Activated CD8-positive, alpha-beta T cell treated with anti-CD3 and anti-CD28 coated beads for 36 hours (primary cell): ENCODE results near the gene VSTM2L. TPM values are rescaled to one million over a fixed set of nuclear protein-coding genes. Genes with fewer than 3 reads are reported as not detected.

Source experiments
- ATAC-seq: fragments of 200-7000 bp; cut with Tn5 transposase; one replicate; pipeline ENCODE4 v1.10.0; 2021; ENCODE audit warnings: mild to moderate bottlenecking, moderate library complexity
- CTCF ChIA-PET: fragments of 350-600 bp; sonication (Branson Sonifier 250); formaldehyde crosslinking; loops from one replicate; lab custom pipeline; 2021; ENCODE audit warnings: antibody characterized with exemption; lab: Charles Lee
- POLR2A ChIA-PET: fragments of 350-600 bp; sonication (Branson Sonifier 250); formaldehyde crosslinking; loops from one replicate; lab custom pipeline; 2021; ENCODE audit warnings: antibody characterized with exemption; lab: Charles Lee
- DNase-seq: peaks from one replicate; pipeline ENCODE4 v3.0.0-alpha.2; 2020
- H3K27ac Mint-ChIP-seq: one replicate; pipeline ENCODE4 v1.8.0; 2021; ENCODE audit warnings: mild to moderate bottlenecking, mixed read lengths
- H3K27me3 Mint-ChIP-seq: one replicate; pipeline ENCODE4 v1.8.0; 2021; ENCODE audit warnings: mixed read lengths
- H3K36me3 Mint-ChIP-seq: one replicate; pipeline ENCODE4 v1.8.0; 2021; ENCODE audit warnings: low read depth, mixed read lengths
- H3K4me1 Mint-ChIP-seq: one replicate; pipeline ENCODE4 v1.8.0; 2021; ENCODE audit warnings: low read depth, mixed read lengths
- H3K4me3 Mint-ChIP-seq: one replicate; pipeline ENCODE4 v1.8.0; 2021; ENCODE audit warnings: mild to moderate bottlenecking, moderate library complexity, mixed read lengths
- H3K9me3 Mint-ChIP-seq: one replicate; pipeline ENCODE4 v1.8.0; 2021; ENCODE audit warnings: mixed read lengths
- intact Hi-C: fragments of 100-400 bp; cut with micrococcal nuclease; formaldehyde crosslinking; loops from one replicate; pipeline ENCODE4 v1.10.0; 2022
- total RNA-seq, 2 experiments: library from RNA; stranded (reverse); gene quantifications; one replicate each; pipeline ENCODE4 v1.2.3, GENCODE V29; 2021
- TF ChIP-seq, protein P1 (sequence below): fragments of 200-600 bp; IDR thresholded peaks from one replicate; pipeline ENCODE4 v1.8.0; 2022; ENCODE audit warnings: antibody characterized with exemption, mild to moderate bottlenecking

VSTM2L gene
- total RNA-seq, 2 experiments from 2014 or later = not detected

DNA sequence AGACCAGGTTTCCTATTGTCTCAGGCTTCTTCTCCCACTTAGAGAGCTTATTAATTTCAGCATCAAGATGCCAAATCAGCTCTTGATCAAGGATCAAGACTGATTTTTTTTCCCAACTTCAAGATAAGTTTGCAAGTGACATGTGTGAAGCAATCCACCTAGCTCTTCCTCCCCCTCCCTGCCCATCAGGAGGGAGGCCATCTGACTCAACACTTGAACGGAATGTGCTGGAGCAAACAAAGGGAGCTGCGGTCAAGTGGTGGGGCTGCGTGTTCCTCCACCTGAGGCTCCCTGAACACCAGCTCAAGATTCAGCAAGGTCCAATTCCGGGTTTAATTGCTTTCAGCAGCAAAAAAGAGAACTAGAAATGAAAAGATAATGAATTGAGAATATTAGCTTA, 91.6 kb downstream of the VSTM2L start:
- H3K4me3 Mint-ChIP-seq = no peak overlapping the region
- H3K27me3 Mint-ChIP-seq = no peaks in the 10 kb centered on the region
- peaks cover 56% of the 10 kb centered on the region for H3K36me3 Mint-ChIP-seq
- POLR2A ChIA-PET = interaction anchor here (1.2 kb wide), 1 partner anchor 40 kb away, joined by 4 read pairs; the partner anchor contains the start of gene RPRD1B
- H3K27ac Mint-ChIP-seq = no peak overlapping the region
- H3K4me1 Mint-ChIP-seq = peaks cover 18% of the 10 kb centered on the region
- H3K9me3 Mint-ChIP-seq = no peaks in the 10 kb centered on the region
- no peak for ATAC-seq
- CTCF ChIA-PET = interaction anchor here (0.9 to 1.9 kb wide), 4 partner anchors 11 to 430 kb away, joined by 3 to 6 read pairs (median 3); no protein-coding TSS in a partner anchor
- intact Hi-C loops = loop anchor here (10.0 kb wide), 1 partner anchor 430 kb away; no protein-coding TSS in a partner anchor
- no peak for DNase-seq
- TF ChIP-seq, protein P1, sequence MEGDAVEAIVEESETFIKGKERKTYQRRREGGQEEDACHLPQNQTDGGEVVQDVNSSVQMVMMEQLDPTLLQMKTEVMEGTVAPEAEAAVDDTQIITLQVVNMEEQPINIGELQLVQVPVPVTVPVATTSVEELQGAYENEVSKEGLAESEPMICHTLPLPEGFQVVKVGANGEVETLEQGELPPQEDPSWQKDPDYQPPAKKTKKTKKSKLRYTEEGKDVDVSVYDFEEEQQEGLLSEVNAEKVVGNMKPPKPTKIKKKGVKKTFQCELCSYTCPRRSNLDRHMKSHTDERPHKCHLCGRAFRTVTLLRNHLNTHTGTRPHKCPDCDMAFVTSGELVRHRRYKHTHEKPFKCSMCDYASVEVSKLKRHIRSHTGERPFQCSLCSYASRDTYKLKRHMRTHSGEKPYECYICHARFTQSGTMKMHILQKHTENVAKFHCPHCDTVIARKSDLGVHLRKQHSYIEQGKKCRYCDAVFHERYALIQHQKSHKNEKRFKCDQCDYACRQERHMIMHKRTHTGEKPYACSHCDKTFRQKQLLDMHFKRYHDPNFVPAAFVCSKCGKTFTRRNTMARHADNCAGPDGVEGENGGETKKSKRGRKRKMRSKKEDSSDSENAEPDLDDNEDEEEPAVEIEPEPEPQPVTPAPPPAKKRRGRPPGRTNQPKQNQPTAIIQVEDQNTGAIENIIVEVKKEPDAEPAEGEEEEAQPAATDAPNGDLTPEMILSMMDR = no peak

Other genes with a start within 250 kb of the VSTM2L start
- gene CTNNBL1, start 209.1 kb upstream of the VSTM2L start, total RNA-seq = 10 to 100 TPM; 67.3 to 74.9 TPM
- 10 to 100 TPM; 34.1 to 39.7 TPM for gene TTI1, start 130.3 kb downstream of the VSTM2L start, total RNA-seq
- 10 to 100 TPM; 29.1 to 29.3 TPM for gene RPRD1B, start 130.6 kb downstream of the VSTM2L start, total RNA-seq